NCI-H187 (cell line): ENCODE measurements around the gene HLF.

ENCODE experiments used
- DNase-seq, 2 experiments: peaks; one replicate each; lab custom pipeline; 2025; lab: John Stamatoyannopoulos, UW

HLF gene

GRCh38 chr17:55308613-55309391 lies 44.0 kb downstream of the HLF start:
- DNase-seq = no peak

- DNase-seq = no peak
These were observed 47.1 kb downstream of the HLF start for GRCh38 chr17:55311767-55312375.

DNA sequence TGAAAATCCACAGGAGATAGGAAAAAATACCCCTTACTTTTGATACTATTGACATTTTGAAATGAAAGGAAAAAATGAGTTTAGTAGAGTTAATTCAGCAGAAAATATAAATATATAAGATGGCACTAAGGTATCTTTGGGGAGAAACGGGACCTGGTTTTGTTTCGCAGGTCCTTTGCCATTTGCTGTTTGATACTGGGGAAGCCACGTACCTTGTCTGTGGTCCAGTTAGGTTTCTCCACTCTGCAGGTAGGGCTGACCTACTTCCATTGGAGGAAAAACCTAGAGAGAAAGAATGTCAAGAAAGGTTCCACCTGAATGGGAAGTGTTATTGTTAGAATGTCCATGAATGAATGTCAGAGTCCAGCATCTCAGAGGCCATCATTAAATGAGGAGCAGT lies 48.1 kb downstream of the HLF start:
- no peak for DNase-seq

DNA sequence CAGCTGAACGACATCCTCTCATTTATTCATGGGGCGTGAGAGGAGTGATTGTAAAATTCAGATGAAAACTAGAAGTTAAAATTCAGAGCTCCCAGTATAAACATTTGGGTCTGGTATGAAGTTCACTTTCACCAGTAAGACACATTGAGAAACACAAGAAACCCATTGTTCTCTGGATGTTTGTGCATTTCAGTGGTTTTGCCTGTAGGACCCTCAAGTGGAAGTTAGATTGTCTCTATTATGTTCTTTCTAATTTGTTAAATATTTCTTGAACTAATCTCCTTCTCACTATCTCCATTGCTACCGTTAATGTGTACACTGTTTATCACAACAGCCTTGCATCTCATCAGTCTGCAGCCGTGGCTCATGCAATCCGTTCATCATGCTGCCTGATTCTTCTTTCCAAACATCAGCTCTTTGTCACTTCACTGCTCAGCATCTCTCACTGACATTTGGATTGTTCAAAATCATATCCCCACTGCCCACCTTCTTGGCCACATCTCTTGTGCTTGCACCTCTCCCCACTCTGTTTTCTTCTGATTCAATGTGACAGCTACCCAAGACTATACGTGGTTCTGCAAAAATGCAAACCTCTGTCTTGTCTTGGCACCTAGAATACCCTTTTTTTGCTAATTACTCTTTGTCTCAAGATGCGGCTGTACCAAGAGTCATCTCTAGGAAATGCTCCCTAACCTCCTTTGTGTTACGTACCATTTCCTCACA lies 49.5 kb downstream of the HLF start:
- no peak for DNase-seq

DNA sequence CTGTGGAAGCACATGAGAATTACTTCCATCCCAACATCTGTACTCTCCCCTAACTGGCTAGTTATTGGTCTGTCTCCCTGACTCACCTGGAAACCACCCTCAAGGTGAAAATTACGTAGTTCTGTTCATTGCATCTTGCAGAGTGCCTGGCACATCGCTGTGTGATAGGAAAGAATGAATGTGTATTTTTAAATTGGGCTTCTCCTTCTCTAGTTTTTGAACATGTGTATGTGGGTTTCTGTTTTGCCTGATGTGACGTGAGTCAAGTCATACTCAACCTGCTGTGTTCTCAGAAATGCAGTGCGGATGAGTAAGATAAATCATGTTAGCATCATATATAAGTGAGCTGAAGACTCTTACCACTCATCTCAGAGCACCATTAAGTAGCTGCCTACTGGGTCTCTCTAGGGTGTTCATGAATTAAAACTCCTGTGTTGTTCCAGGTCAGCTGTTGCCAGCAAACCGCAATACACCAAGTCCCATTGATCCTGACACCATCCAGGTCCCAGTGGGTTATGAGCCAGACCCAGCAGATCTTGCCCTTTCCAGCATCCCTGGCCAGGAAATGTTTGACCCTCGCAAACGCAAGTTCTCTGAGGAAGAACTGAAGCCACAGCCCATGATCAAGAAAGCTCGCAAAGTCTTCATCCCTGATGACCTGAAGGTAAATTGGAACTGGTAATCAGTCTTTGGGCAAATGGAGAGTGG lies 50.2 kb downstream of the HLF start:
- DNase-seq = peak in 1 of 2 experiments; percentile 56

- DNase-seq = no peak
These were observed 51.7 kb downstream of the HLF start for GRCh38 chr17:55316499-55316898.

DNA sequence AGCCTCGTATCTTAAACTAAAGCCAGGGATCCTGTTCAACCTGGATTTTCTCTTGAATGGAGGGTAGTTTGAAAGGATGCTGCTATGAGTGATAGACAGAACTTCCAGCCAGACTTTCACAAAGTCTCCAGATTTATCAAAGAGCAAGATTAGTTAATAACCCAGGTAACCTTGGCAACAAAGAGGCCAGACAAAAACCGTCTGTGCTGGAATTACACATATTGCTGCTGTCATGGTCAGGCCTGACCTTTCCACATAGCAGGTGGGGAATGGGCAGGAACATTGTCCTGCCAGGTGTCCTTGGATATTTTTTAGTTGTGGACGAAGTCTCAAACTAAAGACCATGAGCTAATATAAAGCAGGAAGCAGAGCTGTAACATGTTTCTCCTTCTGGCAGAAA lies 52.5 kb downstream of the HLF start:
- no peak for DNase-seq

- DNase-seq = no peak
These were observed 53.3 kb downstream of the HLF start for GRCh38 chr17:55318081-55318480.

DNA sequence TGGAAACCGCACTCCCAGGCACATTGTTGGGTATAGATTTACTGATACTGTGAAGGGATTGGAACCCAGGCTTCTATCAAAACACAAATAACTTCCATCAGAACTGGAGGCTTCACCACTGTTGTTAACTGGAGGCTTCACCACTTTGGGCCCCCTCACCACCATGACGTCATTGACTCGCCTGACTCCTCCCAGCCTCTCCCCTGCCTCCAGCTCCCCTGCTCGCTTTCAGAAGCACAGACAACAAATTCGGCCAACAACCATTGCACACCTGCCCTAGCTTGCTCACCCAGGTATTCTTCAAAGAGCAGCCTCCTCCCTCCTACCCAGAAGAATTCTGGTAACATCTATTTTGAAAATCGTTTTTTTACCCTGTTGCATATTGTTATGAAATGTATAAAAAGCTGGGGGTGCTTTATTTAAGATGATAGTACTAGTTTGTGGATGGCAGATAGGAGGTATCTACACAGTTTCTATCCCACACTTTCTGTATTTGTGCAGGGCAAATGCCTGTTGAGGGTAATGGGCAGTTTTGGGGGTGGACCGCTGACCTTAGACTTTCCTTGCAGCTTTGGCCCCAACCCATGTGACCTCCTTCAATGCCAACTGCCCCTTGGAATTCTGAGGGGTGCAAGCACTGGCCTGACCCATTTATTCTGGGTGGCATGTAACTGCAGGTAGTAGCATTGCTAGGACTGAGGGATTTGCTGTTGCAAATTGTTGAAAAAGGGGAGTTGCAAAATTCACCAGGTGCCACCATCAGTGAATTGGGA lies 54.1 kb downstream of the HLF start:
- DNase-seq = no peak

DNA sequence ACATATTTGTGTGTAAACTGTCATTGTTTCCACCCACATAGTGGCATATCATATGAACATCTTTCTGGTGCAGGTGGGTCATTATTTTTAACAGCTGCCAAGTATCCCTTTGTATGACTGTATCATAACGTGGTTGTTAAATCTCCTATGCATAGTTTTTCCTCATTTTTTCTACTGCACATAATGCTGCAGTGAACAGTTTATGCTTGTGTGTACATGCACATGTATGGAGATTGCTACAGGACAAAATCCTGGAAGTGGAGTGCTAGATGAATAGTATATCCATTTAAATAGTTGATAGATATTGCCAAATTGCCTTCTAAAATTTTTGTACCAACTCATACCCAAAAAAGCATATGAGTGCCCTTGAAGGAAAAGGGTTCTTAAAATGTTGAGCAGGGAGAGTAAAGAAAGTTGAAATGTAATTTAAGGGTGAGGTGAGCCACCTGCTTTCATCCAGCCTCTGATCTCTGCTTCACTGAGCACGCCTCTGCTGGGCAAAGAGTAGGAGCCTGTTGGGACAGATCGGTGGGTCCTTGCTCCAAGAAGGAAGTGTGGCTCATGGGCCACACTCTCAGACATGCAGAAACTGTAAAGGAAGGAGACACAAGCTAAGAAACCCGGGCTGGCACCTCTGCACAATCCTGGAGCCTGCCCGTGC lies 55.3 kb downstream of the HLF start:
- DNase-seq = no peak

DNA sequence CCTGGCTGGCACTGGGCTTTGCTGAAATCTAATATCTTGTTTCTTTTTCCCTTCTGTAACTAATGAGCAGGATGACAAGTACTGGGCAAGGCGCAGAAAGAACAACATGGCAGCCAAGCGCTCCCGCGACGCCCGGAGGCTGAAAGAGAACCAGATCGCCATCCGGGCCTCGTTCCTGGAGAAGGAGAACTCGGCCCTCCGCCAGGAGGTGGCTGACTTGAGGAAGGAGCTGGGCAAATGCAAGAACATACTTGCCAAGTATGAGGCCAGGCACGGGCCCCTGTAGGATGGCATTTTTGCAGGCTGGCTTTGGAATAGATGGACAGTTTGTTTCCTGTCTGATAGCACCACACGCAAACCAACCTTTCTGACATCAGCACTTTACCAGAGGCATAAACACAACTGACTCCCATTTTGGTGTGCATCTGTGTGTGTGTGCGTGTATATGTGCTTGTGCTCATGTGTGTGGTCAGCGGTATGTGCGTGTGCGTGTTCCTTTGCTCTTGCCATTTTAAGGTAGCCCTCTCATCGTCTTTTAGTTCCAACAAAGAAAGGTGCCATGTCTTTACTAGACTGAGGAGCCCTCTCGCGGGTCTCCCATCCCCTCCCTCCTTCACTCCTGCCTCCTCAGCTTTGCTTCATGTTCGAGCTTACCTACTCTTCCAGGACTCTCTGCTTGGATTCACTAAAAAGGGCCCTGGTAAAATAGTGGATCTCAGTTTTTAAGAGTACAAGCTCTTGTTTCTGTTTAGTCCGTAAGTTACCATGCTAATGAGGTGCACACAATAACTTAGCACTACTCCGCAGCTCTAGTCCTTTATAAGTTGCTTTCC lies 56.0 kb downstream of the HLF start:
- DNase-seq = no peak

- no peak for DNase-seq
These were observed 56.8 kb downstream of the HLF start for GRCh38 chr17:55321427-55322060.

DNA sequence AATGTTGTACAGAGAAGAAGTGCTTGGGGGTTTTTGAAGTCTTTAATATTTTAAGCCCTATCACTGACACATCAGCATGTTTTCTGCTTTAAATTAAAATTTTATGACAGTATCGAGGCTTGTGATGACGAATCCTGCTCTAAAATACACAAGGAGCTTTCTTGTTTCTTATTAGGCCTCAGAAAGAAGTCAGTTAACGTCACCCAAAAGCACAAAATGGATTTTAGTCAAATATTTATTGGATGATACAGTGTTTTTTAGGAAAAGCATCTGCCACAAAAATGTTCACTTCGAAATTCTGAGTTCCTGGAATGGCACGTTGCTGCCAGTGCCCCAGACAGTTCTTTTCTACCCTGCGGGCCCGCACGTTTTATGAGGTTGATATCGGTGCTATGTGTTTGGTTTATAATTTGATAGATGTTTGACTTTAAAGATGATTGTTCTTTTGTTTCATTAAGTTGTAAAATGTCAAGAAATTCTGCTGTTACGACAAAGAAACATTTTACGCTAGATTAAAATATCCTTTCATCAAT lies 57.8 kb downstream of the HLF start:
- DNase-seq = no peak

GRCh38 chr17:55323518-55324295 lies 58.9 kb downstream of the HLF start:
- DNase-seq = no peak

- no peak for DNase-seq
These were observed 59.7 kb downstream of the HLF start for GRCh38 chr17:55324296-55324978.

DNA sequence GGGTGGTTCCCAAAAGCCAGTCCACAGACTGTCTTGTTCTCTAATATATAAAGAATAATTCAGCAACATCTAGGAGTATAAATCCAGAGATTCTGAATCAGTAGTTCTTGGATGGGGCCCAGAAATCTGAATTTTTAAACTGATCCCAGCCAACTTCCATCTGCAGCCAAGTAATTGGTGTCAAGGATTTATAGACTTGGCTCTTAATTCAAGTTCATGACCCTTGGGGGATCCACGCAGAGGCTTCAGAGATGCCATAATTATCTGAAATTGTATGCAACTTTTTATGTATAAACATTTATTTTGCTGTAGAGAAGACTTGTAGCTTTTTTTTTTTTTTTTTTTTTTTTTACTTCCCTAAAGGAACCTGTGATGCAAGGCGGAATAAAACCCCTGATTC lies 60.6 kb downstream of the HLF start:
- DNase-seq = no peak

DNA sequence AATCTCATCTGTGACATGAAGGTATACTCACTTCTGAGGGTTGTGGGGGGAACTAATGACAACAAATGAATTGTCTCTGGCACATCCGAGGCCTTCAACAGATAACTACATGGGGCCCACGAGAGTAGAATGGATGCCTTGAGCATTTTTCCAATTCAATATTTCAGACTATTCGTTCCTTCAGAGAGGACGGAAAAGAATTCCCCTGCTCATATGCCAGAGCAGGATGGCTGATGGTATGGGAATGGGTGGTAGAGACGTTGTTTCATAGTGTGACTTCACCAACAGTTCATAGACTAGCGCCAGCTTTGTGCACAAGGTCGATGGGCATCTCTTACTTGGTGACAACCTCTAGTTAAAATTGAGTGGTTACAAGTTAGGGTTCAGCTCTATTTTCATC lies 61.3 kb downstream of the HLF start:
- DNase-seq = no peak
